HEK293T (cell line): ENCODE measurements around the gene CTNNAL1.

ENCODE experiments used
- BHLHE40 ChIP-seq: fragments of 450-650 bp; IDR thresholded peaks from 2 replicates; pipeline ENCODE4 v1.6.1; 2016; ENCODE audit warnings: mild to moderate bottlenecking, moderate library complexity, borderline replicate concordance
- ELF4 ChIP-seq: fragments of 450-650 bp; IDR thresholded peaks from 2 replicates; pipeline ENCODE4 v1.6.1; 2017; ENCODE audit warnings: antibody characterized with exemption
- FOXK2 ChIP-seq: fragments of 450-650 bp; IDR thresholded peaks from 2 replicates; pipeline ENCODE4 v1.6.1; 2016; ENCODE audit warnings: mild to moderate bottlenecking
- SP1 ChIP-seq: fragments of 450-650 bp; IDR thresholded peaks from 2 replicates; pipeline ENCODE4 v1.6.1; 2017
- SUZ12 ChIP-seq: fragments of 450-650 bp; IDR thresholded peaks from 2 replicates; pipeline ENCODE4 v1.6.1; 2016; ENCODE audit warnings: mild to moderate bottlenecking
- TARDBP ChIP-seq: fragments of 450-650 bp; IDR thresholded peaks from 2 replicates; pipeline ENCODE4 v1.6.1; 2016

DNA sequence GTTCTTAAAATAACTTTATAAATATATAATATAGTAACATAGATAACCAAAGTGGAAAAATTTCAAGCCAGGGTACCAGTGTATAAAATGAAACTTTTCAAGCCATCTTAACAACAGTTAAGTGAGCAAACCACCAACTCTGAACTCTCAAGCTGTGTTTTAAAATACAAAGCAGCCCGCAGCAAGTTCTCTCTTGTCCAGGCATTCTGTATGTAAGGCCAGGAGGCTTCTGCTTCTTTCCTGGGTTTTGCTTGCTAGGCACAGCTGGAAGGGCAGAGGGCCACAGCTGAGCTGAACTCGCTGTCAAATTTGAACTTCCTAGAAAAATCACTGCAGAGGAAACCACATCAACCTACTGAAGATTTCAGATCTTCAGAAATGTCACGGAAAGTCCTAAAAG is 6.8 kb upstream of the CTNNAL1 start:
- TF ChIP-seq SUZ12: no peak
- no peak for TF ChIP-seq TARDBP
- TF ChIP-seq SP1: no peak
- TF ChIP-seq BHLHE40: no peak
- TF ChIP-seq ELF4: no peak
- no peak for TF ChIP-seq FOXK2
